Stomach (tissue), 9 donors: Measurements from ENCODE around the gene GLP2R. TPM values are rescaled to one million over a fixed set of nuclear protein-coding genes. Genes with fewer than 3 reads are reported as not detected.

Experiments
- DNase-seq, 2 donors: peaks; one replicate each; pipeline versions ENCODE4 v3.0.0 to v3.0.0-alpha.2; 2013 to 2019
- H3K27ac ChIP-seq, 5 donors: fragments of 200-600 bp in 4 of 5; sonication (generic) in 4 of 5; one replicate each; pipeline ENCODE4 v1.5.1; 2013 to 2019; ENCODE audit warnings: mild to moderate bottlenecking in 1 of 5, moderate library complexity in 1 of 5
- H3K27me3 ChIP-seq, 3 donors: fragments of 200-600 bp; sonication (generic); one replicate each; pipeline ENCODE4 v1.5.1; 2017 to 2019; ENCODE audit warnings: mixed run types in 1 of 3
- H3K36me3 ChIP-seq, 4 donors: fragments of 200-600 bp; sonication (generic); 1 replicate in 3 of 4; 2 replicates in 1 of 4; pipeline ENCODE4 v1.5.1; 2016 to 2019
- H3K4me1 ChIP-seq, 4 donors: fragments of 200-600 bp; sonication (generic); one replicate each; pipeline ENCODE4 v1.5.1; 2016 to 2019
- H3K4me3 ChIP-seq, 4 donors: fragments of 200-600 bp; sonication (generic) in 3 of 4; one replicate each; pipeline ENCODE4 v1.5.1; 2016 to 2019; ENCODE audit warnings: mild to moderate bottlenecking in 1 of 4
- H3K9me3 ChIP-seq, 4 donors: fragments of 200-600 bp; sonication (generic); one replicate each; pipeline ENCODE4 v1.5.1; 2016 to 2019
- EP300 ChIP-seq: sonication (generic); formaldehyde crosslinking; IDR thresholded peaks from one replicate; pipeline ENCODE4 v1.6.1; 2017; ENCODE audit warnings: antibody characterized with exemption
- POLR2A ChIP-seq, 4 donors: fragments of 450-650 bp; IDR thresholded peaks; one replicate each; pipeline ENCODE4 v1.6.1; 2016; ENCODE audit warnings: antibody characterized with exemption in 4 of 4, control low read depth in 2 of 4, mild to moderate bottlenecking in 1 of 4, moderate library complexity in 1 of 4
- POLR2AphosphoS5 ChIP-seq, 3 donors: sonication (generic); formaldehyde crosslinking; IDR thresholded peaks; one replicate each; pipeline ENCODE4 v1.6.1; 2016; ENCODE audit warnings: antibody characterized with exemption in 3 of 3
- WGBS, 5 donors: extraction: QIAGEN DNeasy Blood & Tissue Kit in 3 of 5; methylation state at CpG; one replicate each; pipeline versions ENCODE4 v1.1.5 to v1.1.7; 2013 to 2018; 5-methylcytosine and 5-hydroxymethylcytosine counted together
- intact Hi-C: fragments of 100-400 bp; cut with DNase I; formaldehyde crosslinking; loops from one replicate; pipeline ENCODE4 v1.15.1; 2023; ENCODE audit warnings: low total_unique reads
- polyA plus RNA-seq, 3 donors: library from polyadenylated mRNA; stranded (reverse); fragments of 200-250 nt; gene quantifications; one replicate each; pipeline ENCODE4 v1.2.3, GENCODE V29; 2013
- total RNA-seq, 5 donors: library from RNA; depleted of rRNA; stranded (reverse); fragments of >200 nt; gene quantifications; one replicate each; pipeline versions ENCODE4 v1.1.0 to v1.2.3, GENCODE V29; 2014 to 2016
- TF ChIP-seq, protein P1 (sequence below), 7 experiments: fragments of 450-650 bp in 4 of 7; fragments of 200-600 bp in 3 of 7; sonication (generic) in 3 of 7; IDR thresholded peaks; one replicate each; pipeline ENCODE4 v1.5.1; 2016 to 2019; ENCODE audit warnings: antibody characterized with exemption in 7 of 7, control low read depth in 2 of 7, mild to moderate bottlenecking in 1 of 7
- donor health status: healthy with polysubstance abuse.
- donor health status: Bipolar disorder and iron deficiency.
- donor health status: healthy.

Gene GLP2R
- total and polyA plus RNA-seq, 8 donors = 0.40 to 15.4 (median 5.8) TPM

DNA sequence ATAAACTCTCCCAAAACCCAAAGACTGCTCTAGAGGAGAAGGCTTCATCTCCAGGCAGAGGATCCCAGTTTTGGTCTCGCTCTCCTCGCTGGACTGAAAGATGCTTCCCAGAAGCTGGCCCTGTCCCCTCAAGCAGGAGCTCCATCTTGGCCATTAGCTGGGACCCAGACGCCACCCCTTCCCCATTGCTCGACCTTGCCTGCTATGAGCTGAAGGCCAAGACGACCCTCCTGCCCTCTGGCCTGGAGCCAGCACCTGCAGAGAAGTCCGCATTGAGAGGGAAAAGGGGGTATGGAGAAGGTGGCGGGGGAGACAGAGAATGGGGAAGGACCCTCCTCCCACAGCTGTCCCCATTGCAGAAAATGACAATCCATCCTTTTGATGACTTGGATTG, 82.9 kb downstream of the GLP2R start:
- Histone ChIP-seq H3K9me3 (no peaks in the 10 kb centered on the region), H3K36me3 (no peaks in the 10 kb centered on the region), H3K4me3 (no peak overlapping the region), H3K4me1 (peaks cover 0 to 8% (median 4%) of the 10 kb centered on the region in 4 donors), H3K27me3 (peaks cover 0 to 20% (median 0%) of the 10 kb centered on the region in 3 donors), H3K27ac (no peak overlapping the region)
- WGBS, 5 donors = 35 to 52% (median 48%) methylated on average over 7 of the region's 7 CpGs
- TF ChIP-seq POLR2AphosphoS5 (IDR thresholded peaks at IDR 0.05) = no peak
- no peak for TF ChIP-seq EP300
- TF ChIP-seq POLR2A (IDR thresholded peaks at IDR 0.05) = no peak
- TF ChIP-seq, protein P1, sequence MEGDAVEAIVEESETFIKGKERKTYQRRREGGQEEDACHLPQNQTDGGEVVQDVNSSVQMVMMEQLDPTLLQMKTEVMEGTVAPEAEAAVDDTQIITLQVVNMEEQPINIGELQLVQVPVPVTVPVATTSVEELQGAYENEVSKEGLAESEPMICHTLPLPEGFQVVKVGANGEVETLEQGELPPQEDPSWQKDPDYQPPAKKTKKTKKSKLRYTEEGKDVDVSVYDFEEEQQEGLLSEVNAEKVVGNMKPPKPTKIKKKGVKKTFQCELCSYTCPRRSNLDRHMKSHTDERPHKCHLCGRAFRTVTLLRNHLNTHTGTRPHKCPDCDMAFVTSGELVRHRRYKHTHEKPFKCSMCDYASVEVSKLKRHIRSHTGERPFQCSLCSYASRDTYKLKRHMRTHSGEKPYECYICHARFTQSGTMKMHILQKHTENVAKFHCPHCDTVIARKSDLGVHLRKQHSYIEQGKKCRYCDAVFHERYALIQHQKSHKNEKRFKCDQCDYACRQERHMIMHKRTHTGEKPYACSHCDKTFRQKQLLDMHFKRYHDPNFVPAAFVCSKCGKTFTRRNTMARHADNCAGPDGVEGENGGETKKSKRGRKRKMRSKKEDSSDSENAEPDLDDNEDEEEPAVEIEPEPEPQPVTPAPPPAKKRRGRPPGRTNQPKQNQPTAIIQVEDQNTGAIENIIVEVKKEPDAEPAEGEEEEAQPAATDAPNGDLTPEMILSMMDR (IDR thresholded peaks at IDR 0.05) = no peak
- no peak for DNase-seq
- intact Hi-C loops = no loop called here

GRCh38 chr17:9911089-9911488, 85.4 kb downstream of the GLP2R start:
- Histone ChIP-seq H3K27me3 (peaks cover 0 to 11% (median 0%) of the 10 kb centered on the region in 3 donors), H3K27ac (no peak overlapping the region), H3K4me3 (no peak overlapping the region), H3K4me1 (peaks cover 0 to 8% (median 4%) of the 10 kb centered on the region in 4 donors), H3K9me3 (no peaks in the 10 kb centered on the region), H3K36me3 (peaks cover 0 to 14% (median 5%) of the 10 kb centered on the region in 4 donors)
- WGBS, 5 donors = 63 to 79% (median 73%) methylated on average over 10 to 12 of the region's 12 CpGs
- no peak for DNase-seq
- TF ChIP-seq, protein P1 (IDR thresholded peaks at IDR 0.05) = no peak
- TF ChIP-seq POLR2A (IDR thresholded peaks at IDR 0.05) (no peak), POLR2AphosphoS5 (IDR thresholded peaks at IDR 0.05) (no peak), EP300 (no peak)
- intact Hi-C loops = no loop called here

GRCh38 chr17:9912121-9913099, 86.7 kb downstream of the GLP2R start:
- no peak for DNase-seq
- H3K36me3 ChIP-seq = peaks cover 0 to 27% (median 18%) of the 10 kb centered on the region in 4 donors
- no peak overlapping the region for H3K4me3 ChIP-seq
- intact Hi-C loops = no loop called here
- WGBS, 5 donors = 74 to 79% (median 77%) methylated on average over 18 of the region's 18 CpGs
- H3K27me3 ChIP-seq = peaks cover 0 to 3% (median 0%) of the 10 kb centered on the region in 3 donors
- peaks cover 0 to 8% (median 4%) of the 10 kb centered on the region in 4 donors for H3K4me1 ChIP-seq
- TF ChIP-seq POLR2AphosphoS5 (IDR thresholded peaks at IDR 0.05) (no peak), EP300 (no peak), POLR2A (IDR thresholded peaks at IDR 0.05) (no peak)
- TF ChIP-seq, protein P1 (IDR thresholded peaks at IDR 0.05) = no peak
- no peaks in the 10 kb centered on the region for H3K9me3 ChIP-seq
- H3K27ac ChIP-seq = peak overlapping the region in 1 of 5 donors; percentile 12

DNA sequence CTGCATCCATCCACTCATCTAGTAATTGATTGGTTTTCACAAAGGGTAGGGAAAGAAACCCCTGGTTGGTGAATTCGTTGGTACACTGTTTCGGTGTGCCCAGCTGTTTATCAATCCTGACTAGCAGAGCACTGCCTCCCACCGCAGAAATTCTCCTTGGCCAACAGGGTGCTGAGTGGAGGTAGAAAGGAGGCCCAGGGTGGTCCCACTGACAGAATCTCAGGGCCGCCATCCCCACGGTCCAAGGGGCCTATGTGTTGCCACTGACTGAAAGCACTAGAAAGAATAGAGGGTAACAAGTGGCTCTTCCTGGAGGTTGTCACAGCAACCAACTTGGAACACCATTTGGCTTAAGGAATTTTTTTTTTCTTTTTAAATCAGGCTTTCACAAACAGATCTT, 87.8 kb downstream of the GLP2R start:
- H3K36me3 ChIP-seq = peaks cover 0 to 37% (median 27%) of the 10 kb centered on the region in 4 donors
- no peak for DNase-seq

More for the DNA sequence above, 87.8 kb downstream of the GLP2R start:
- Histone ChIP-seq H3K9me3 (no peaks in the 10 kb centered on the region), H3K4me1 (peaks cover 0 to 4% (median 1%) of the 10 kb centered on the region in 4 donors), H3K4me3 (no peak overlapping the region), H3K27me3 (peaks cover 0 to 3% (median 0%) of the 10 kb centered on the region in 3 donors), H3K27ac (no peak overlapping the region)
- TF ChIP-seq POLR2AphosphoS5 (IDR thresholded peaks at IDR 0.05) (no peak), EP300 (no peak), POLR2A (IDR thresholded peaks at IDR 0.05) (no peak)
- TF ChIP-seq, protein P1 (IDR thresholded peaks at IDR 0.05) = no peak
- WGBS, 5 donors = 80 to 91% (median 89%) methylated on average over 5 of the region's 5 CpGs
- intact Hi-C loops = no loop called here
